Liver (tissue), 9 donors: ENCODE data around the gene ECPAS. TPM values are rescaled to one million over a fixed set of nuclear protein-coding genes. Genes with fewer than 3 reads are reported as not detected.

ENCODE experiments used
- DNase-seq: peaks from one replicate; pipeline ENCODE4 v3.0.0-alpha.2; 2017; ENCODE audit warnings: low spot score
- H3K27ac ChIP-seq, 2 donors: one replicate each; pipeline ENCODE4 v1.7.0; 2013; ENCODE audit warnings: inconsistent platforms in 2 of 2, low read length in 2 of 2, control low read depth in 1 of 2, low read depth in 1 of 2, mild to moderate bottlenecking in 1 of 2
- H3K27me3 ChIP-seq, 4 donors: one replicate each; pipeline versions ENCODE4 v1.6.1 to v1.7.0; 2013; ENCODE audit warnings: low read length in 3 of 4, inconsistent platforms in 1 of 4, mild to moderate bottlenecking in 1 of 4, moderate library complexity in 1 of 4; ENCODE audit not compliant: control insufficient read depth in 4 of 4, insufficient read depth in 4 of 4
- H3K36me3 ChIP-seq, 4 donors: one replicate each; pipeline versions ENCODE4 v1.6.1 to v1.7.0; 2013; ENCODE audit warnings: low read length in 3 of 4, mild to moderate bottlenecking in 3 of 4, low read depth in 1 of 4, moderate library complexity in 1 of 4; ENCODE audit not compliant: control insufficient read depth in 4 of 4, insufficient read depth in 3 of 4
- H3K4me1 ChIP-seq, 4 donors: one replicate each; pipeline versions ENCODE4 v1.6.1 to v1.7.0; 2013; ENCODE audit warnings: low read length in 3 of 4, mild to moderate bottlenecking in 3 of 4, moderate library complexity in 1 of 4; ENCODE audit not compliant: control insufficient read depth in 4 of 4, insufficient read depth in 4 of 4
- H3K4me3 ChIP-seq, 3 donors: one replicate each; pipeline versions ENCODE4 v1.6.1 to v1.7.0; 2013; ENCODE audit warnings: low read length in 3 of 3, control low read depth in 1 of 3, low read depth in 1 of 3, mild to moderate bottlenecking in 1 of 3
- H3K9ac ChIP-seq, 2 donors: one replicate each; pipeline ENCODE4 v1.7.0; 2013; ENCODE audit warnings: low read length in 2 of 2, mild to moderate bottlenecking in 2 of 2, moderate library complexity in 2 of 2, control low read depth in 1 of 2, low read depth in 1 of 2
- H3K9me3 ChIP-seq, 4 donors: one replicate each; pipeline versions ENCODE4 v1.6.1 to v1.7.0; 2013; ENCODE audit warnings: low read length in 3 of 4; ENCODE audit not compliant: control insufficient read depth in 4 of 4
- ATF3 ChIP-seq: IDR thresholded peaks from 2 replicates; pipeline ENCODE4 v1.6.1; 2016; ENCODE audit warnings: antibody characterized with exemption
- CTCF ChIP-seq: fragments of 150-350 bp; IDR thresholded peaks from 2 replicates; pipeline ENCODE4 v1.5.1; 2017; ENCODE audit warnings: improper control_type of control experiment, low read depth, low read length; ENCODE audit not compliant: missing input control
- EGR1 ChIP-seq, 2 donors: IDR thresholded peaks; 2 replicates each; pipeline ENCODE4 v1.6.1; 2016 to 2018; ENCODE audit warnings: antibody characterized with exemption in 2 of 2, low read depth in 2 of 2
- FOXA1 ChIP-seq: IDR thresholded peaks from 2 replicates; pipeline ENCODE4 v1.6.1; 2016; ENCODE audit warnings: antibody characterized with exemption
- FOXA2 ChIP-seq: IDR thresholded peaks from 2 replicates; pipeline ENCODE4 v1.6.1; 2016; ENCODE audit warnings: antibody characterized with exemption
- HNF4A ChIP-seq, 2 donors: conservative IDR thresholded peaks; 2 replicates each; pipeline ENCODE4 v1.6.1; 2016; ENCODE audit warnings: antibody characterized with exemption in 2 of 2, mild to moderate bottlenecking in 2 of 2
- HNF4G ChIP-seq: IDR thresholded peaks from 2 replicates; pipeline ENCODE4 v1.6.1; 2016; ENCODE audit warnings: antibody characterized with exemption
- NR2F2 ChIP-seq: IDR thresholded peaks from 2 replicates; pipeline ENCODE4 v1.6.1; 2016; ENCODE audit warnings: antibody characterized with exemption
- RAD21 ChIP-seq, 2 donors: IDR thresholded peaks; 2 replicates each; pipeline ENCODE4 v1.6.1; 2016; ENCODE audit warnings: antibody characterized with exemption in 2 of 2, mild to moderate bottlenecking in 2 of 2
- REST ChIP-seq: IDR thresholded peaks from 2 replicates; pipeline ENCODE4 v1.6.1; 2016; ENCODE audit warnings: antibody characterized with exemption, mild to moderate bottlenecking
- RXRA ChIP-seq, 2 donors: IDR thresholded peaks; 2 replicates each; pipeline ENCODE4 v1.6.1; 2017 to 2018; ENCODE audit warnings: antibody characterized with exemption in 2 of 2, mild to moderate bottlenecking in 1 of 2
- SP1 ChIP-seq: IDR thresholded peaks from 2 replicates; pipeline ENCODE4 v1.6.1; 2018; ENCODE audit warnings: antibody characterized with exemption, mild to moderate bottlenecking
- WGBS: extraction: QIAGEN DNeasy Blood & Tissue Kit; methylation state at CpG from one replicate; pipeline ENCODE4 v1.1.7; 2013; 5-methylcytosine and 5-hydroxymethylcytosine counted together
- polyA plus RNA-seq, 2 donors: library from polyadenylated mRNA; stranded (reverse) in 1 of 2; unstranded in 1 of 2; fragments of 200-250 nt in 1 of 2; fragments of >200 nt in 1 of 2; fragmentation: Nextera tagmentation in 1 of 2; extraction: Ambion mirVana in 1 of 2; gene quantifications; one replicate each; pipeline versions ENCODE4 v1.2.1 to v1.2.3, GENCODE V29; 2013 to 2015
- total RNA-seq, 2 donors: library from RNA; depleted of rRNA; stranded (reverse); fragments of >200 nt; gene quantifications; one replicate each; pipeline ENCODE4 v1.2.3, GENCODE V29; 2014
- TF ChIP-seq, protein P1 (sequence below): IDR thresholded peaks from 2 replicates; pipeline ENCODE4 v1.6.1; 2016; ENCODE audit warnings: antibody characterized with exemption
- TF ChIP-seq, protein P2 (sequence below): IDR thresholded peaks from 2 replicates; pipeline ENCODE4 v1.6.1; 2016; ENCODE audit warnings: antibody characterized with exemption
- donor health status: healthy.
- donor health status: healthy.
- donor health status: healthy.
- donor health status: healthy.
- donor health status: healthy.

The ECPAS gene
- total and polyA plus RNA-seq, 4 donors = 14.7 to 60.8 (median 26.3) TPM

GRCh38 chr9:111440226-111440625 is 44.0 kb downstream of the ECPAS start:
- WGBS = 93% methylated on average over 3 of the region's 3 CpGs
- Histone ChIP-seq H3K4me1 (no peaks in the 10 kb centered on the region), H3K9me3 (no peaks in the 10 kb centered on the region), H3K27ac (no peak overlapping the region), H3K4me3 (no peak overlapping the region), H3K27me3 (no peaks in the 10 kb centered on the region), H3K36me3 (peaks cover 5 to 53% (median 46%) of the 10 kb centered on the region in 4 donors), H3K9ac (no peak overlapping the region)
- no peak for DNase-seq
- no peak for TF ChIP-seq RXRA (IDR thresholded peaks at IDR 0.05)
- no peak for TF ChIP-seq FOXA2
- TF ChIP-seq SP1 = no peak
- TF ChIP-seq FOXA1 = no peak
- no peak for TF ChIP-seq HNF4G
- TF ChIP-seq REST = no peak
- TF ChIP-seq EGR1 (IDR thresholded peaks at IDR 0.05; ENCODE audit: low read depth in 2 of 2) = no peak
- no peak for TF ChIP-seq RAD21 (IDR thresholded peaks at IDR 0.05)
- TF ChIP-seq NR2F2 = no peak
- no peak for TF ChIP-seq CTCF

GRCh38 chr9:111438541-111439235 is 45.5 kb downstream of the ECPAS start:
- no peak overlapping the region for H3K9ac ChIP-seq
- no peak overlapping the region for H3K27ac ChIP-seq
- H3K9me3 ChIP-seq = no peaks in the 10 kb centered on the region
- no peak for DNase-seq
- WGBS = 93% methylated on average over 6 of the region's 6 CpGs
- peaks cover 5 to 51% (median 44%) of the 10 kb centered on the region in 4 donors for H3K36me3 ChIP-seq
- H3K4me1 ChIP-seq = no peaks in the 10 kb centered on the region
- no peak overlapping the region for H3K4me3 ChIP-seq
- no peaks in the 10 kb centered on the region for H3K27me3 ChIP-seq
- TF ChIP-seq, protein P1, sequence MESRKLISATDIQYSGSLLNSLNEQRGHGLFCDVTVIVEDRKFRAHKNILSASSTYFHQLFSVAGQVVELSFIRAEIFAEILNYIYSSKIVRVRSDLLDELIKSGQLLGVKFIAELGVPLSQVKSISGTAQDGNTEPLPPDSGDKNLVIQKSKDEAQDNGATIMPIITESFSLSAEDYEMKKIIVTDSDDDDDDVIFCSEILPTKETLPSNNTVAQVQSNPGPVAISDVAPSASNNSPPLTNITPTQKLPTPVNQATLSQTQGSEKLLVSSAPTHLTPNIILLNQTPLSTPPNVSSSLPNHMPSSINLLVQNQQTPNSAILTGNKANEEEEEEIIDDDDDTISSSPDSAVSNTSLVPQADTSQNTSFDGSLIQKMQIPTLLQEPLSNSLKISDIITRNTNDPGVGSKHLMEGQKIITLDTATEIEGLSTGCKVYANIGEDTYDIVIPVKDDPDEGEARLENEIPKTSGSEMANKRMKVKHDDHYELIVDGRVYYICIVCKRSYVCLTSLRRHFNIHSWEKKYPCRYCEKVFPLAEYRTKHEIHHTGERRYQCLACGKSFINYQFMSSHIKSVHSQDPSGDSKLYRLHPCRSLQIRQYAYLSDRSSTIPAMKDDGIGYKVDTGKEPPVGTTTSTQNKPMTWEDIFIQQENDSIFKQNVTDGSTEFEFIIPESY = no peak
- no peak for TF ChIP-seq ATF3
- TF ChIP-seq NR2F2 = no peak
- TF ChIP-seq, protein P2, sequence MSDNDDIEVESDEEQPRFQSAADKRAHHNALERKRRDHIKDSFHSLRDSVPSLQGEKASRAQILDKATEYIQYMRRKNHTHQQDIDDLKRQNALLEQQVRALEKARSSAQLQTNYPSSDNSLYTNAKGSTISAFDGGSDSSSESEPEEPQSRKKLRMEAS = no peak
- no peak for TF ChIP-seq REST
- TF ChIP-seq HNF4A (conservative IDR thresholded peaks at IDR 0.05) = no peak
